ENCODE results near the gene RAB12. TPM values are rescaled to one million over a fixed set of nuclear protein-coding genes. Genes with fewer than 3 reads are reported as not detected.
A peak's percentile ranks its signal among the peaks of the same experiment; 100 is the strongest.

RAB12 gene
- total RNA-seq, 6 experiments from 2014 or later, result 34.1 to 38.0 (median 36.4) TPM

GRCh38 chr18:8629602-8630001 lies 20.4 kb downstream of the RAB12 start:
- Mint-ChIP-seq H3K4me1 (ENCODE audit: low read depth) (peaks cover 21% of the 10 kb centered on the region), H3K36me3 (ENCODE audit: low read depth) (peaks cover 33% of the 10 kb centered on the region), H3K27me3 (ENCODE audit: insufficient read depth) (no peaks in the 10 kb centered on the region), H3K27ac (no peak overlapping the region), H3K4me3 (no peak overlapping the region), H3K9me3 (no peaks in the 10 kb centered on the region)
- TF ChIP-seq CTCF (IDR thresholded peaks at IDR 0.05), result no peak
- DNase-seq, result no peak

DNA sequence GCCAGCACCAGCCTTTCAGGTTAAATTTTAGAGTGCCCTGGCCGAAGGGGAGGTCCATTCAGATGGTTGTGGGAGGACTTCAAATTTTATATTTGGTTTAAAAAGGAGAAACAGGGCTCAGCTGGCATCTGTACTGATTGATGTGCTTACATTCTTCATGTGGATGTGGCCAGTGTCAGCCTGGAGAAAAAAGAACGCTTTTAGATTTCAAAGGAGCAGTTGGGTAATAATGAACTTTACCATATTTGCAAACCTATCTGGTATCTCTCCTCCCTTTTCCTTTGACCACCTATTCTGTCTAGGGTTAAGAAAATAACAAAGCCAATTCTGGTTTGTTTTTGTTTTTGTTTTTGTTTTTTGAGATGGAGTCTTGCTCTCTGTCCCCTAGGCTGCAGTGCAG lies 21.3 kb downstream of the RAB12 start:
- H3K36me3 Mint-ChIP-seq (ENCODE audit: low read depth), result peaks cover 40% of the 10 kb centered on the region
- no peak overlapping the region for H3K27ac Mint-ChIP-seq

DNA sequence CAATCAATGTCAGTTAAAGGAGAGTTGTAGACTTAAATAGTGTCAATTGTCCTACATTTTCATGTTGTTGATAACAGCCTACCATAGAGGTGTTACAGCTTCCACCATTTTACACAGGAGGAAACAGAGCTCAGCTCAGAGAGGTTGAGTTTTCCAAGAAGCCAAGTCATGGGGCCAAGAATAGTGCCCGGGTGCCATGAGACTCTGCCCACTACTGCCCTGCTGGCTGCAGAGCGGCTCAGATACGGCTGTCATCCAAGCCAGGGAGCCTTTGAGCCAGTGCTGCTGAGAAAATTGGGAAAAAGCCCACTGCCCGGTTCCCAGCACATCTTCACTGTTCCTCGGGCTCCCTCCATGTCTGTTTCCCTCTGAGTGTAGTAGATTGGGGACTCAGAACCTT lies 22.0 kb downstream of the RAB12 start:
- H3K36me3 Mint-ChIP-seq (ENCODE audit: low read depth), result peaks cover 37% of the 10 kb centered on the region
- H3K27ac Mint-ChIP-seq, result no peak overlapping the region
- no peaks in the 10 kb centered on the region for H3K9me3 Mint-ChIP-seq
- no peak overlapping the region for H3K4me3 Mint-ChIP-seq
- TF ChIP-seq CTCF (IDR thresholded peaks at IDR 0.05), result no peak
- DNase-seq, result no peak
- peaks cover 21% of the 10 kb centered on the region for H3K4me1 Mint-ChIP-seq (ENCODE audit: low read depth)
- no peaks in the 10 kb centered on the region; the same call in 1 of the 2 replicates for H3K27me3 Mint-ChIP-seq (ENCODE audit: insufficient read depth)

More for the DNA sequence above, 21.3 kb downstream of the RAB12 start:
- no peaks in the 10 kb centered on the region for H3K9me3 Mint-ChIP-seq
- TF ChIP-seq CTCF (IDR thresholded peaks at IDR 0.05), result no peak
- no peak overlapping the region for H3K4me3 Mint-ChIP-seq
- no peak for DNase-seq
- H3K27me3 Mint-ChIP-seq (ENCODE audit: insufficient read depth), result no peaks in the 10 kb centered on the region; the same call in 1 of the 2 replicates
- peaks cover 28% of the 10 kb centered on the region for H3K4me1 Mint-ChIP-seq (ENCODE audit: low read depth)

GRCh38 chr18:8632386-8632785 lies 23.1 kb downstream of the RAB12 start:
- Mint-ChIP-seq H3K9me3 (no peaks in the 10 kb centered on the region), H3K27ac (no peak overlapping the region), H3K4me3 (no peak overlapping the region)

DNA sequence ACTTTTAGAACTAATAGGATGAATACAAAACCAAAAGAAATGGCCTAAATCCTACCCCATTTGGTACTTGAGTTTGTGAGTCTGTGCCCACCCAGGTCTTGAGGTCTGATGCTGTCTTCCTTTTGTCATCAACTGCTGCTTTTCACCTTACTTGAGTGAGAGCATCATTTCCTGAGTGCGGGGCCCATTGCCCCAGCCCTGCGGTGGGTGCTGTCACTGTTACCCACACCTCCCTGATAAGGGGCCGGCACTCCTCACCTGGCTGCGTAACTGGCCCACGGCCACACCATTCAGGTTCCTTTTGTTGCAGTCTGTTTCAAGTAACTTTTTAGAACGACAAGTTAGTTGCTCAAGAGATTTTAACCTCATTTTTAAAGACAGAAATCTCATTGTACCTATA lies 25.3 kb downstream of the RAB12 start:
- Mint-ChIP-seq H3K27me3 (ENCODE audit: insufficient read depth) (no peaks in the 10 kb centered on the region; the same call in 1 of the 2 replicates), H3K36me3 (ENCODE audit: low read depth) (peaks cover 35% of the 10 kb centered on the region), H3K27ac (no peak overlapping the region), H3K4me1 (ENCODE audit: low read depth) (peaks cover 7% of the 10 kb centered on the region), H3K9me3 (no peaks in the 10 kb centered on the region), H3K4me3 (no peak overlapping the region)
- no peak for TF ChIP-seq CTCF (IDR thresholded peaks at IDR 0.05)
- DNase-seq, result no peak

More at GRCh38 chr18:8632386-8632785, 23.1 kb downstream of the RAB12 start:
- peaks cover 13% of the 10 kb centered on the region for H3K4me1 Mint-ChIP-seq (ENCODE audit: low read depth)
- H3K36me3 Mint-ChIP-seq (ENCODE audit: low read depth), result peaks cover 26% of the 10 kb centered on the region
- no peak for DNase-seq
- no peaks in the 10 kb centered on the region; the same call in 1 of the 2 replicates for H3K27me3 Mint-ChIP-seq (ENCODE audit: insufficient read depth)
- no peak for TF ChIP-seq CTCF (IDR thresholded peaks at IDR 0.05)

GRCh38 chr18:8635087-8635486 lies 25.9 kb downstream of the RAB12 start:
- Mint-ChIP-seq H3K27ac (peak overlapping the region; percentile 17; the same call in 1 of the 2 replicates), H3K9me3 (no peaks in the 10 kb centered on the region), H3K27me3 (ENCODE audit: insufficient read depth) (no peaks in the 10 kb centered on the region; the same call in 1 of the 2 replicates), H3K4me1 (ENCODE audit: low read depth) (peaks cover 7% of the 10 kb centered on the region), H3K36me3 (ENCODE audit: low read depth) (peaks cover 41% of the 10 kb centered on the region), H3K4me3 (no peak overlapping the region)
- no peak for DNase-seq
- TF ChIP-seq CTCF (IDR thresholded peaks at IDR 0.05), result no peak

Measured in HFFc6 (cell line).